Fibroblast of mammary gland (primary cell): Measurements from ENCODE around the gene SLC35E1.

Source experiments
- DNase-seq: peaks from one replicate; pipeline ENCODE4 v3.0.0-alpha.2; 2010; ENCODE audit warnings: low read depth
- H3K4me3 ChIP-seq: 2 replicates; pipeline ENCODE4 v1.5.1; 2011; ENCODE audit warnings: low read depth, mild to moderate bottlenecking, low read length, moderate library complexity; ENCODE audit not compliant: control insufficient read depth
- CTCF ChIP-seq: conservative IDR thresholded peaks from 2 replicates; pipeline ENCODE4 v1.5.1; 2011; ENCODE audit warnings: low read depth, low read length, inconsistent platforms; ENCODE audit not compliant: control insufficient read depth, insufficient read depth

Gene SLC35E1

GRCh38 chr19:16584248-16585093, 12.3 kb upstream of the SLC35E1 start:
- DNase-seq, result peak; percentile 76
- no peak for TF ChIP-seq CTCF
- H3K4me3 ChIP-seq, result no peak overlapping the region

- no peak overlapping the region for H3K4me3 ChIP-seq
- TF ChIP-seq CTCF, result no peak
- DNase-seq, result no peak
These were observed 10.5 kb upstream of the SLC35E1 start for GRCh38 chr19:16582486-16583261.

GRCh38 chr19:16581971-16582343, 9.7 kb upstream of the SLC35E1 start:
- DNase-seq, result peak; percentile 78
- TF ChIP-seq CTCF, result no peak
- H3K4me3 ChIP-seq, result no peak overlapping the region

GRCh38 chr19:16581145-16581970, 9.1 kb upstream of the SLC35E1 start:
- no peak for TF ChIP-seq CTCF
- no peak overlapping the region for H3K4me3 ChIP-seq
- DNase-seq, result no peak

- H3K4me3 ChIP-seq, result no peak overlapping the region
- no peak for TF ChIP-seq CTCF
- DNase-seq, result no peak
These were observed 7.2 kb upstream of the SLC35E1 start for GRCh38 chr19:16579381-16579780.

- TF ChIP-seq CTCF, result no peak
- no peak for DNase-seq
- no peak overlapping the region for H3K4me3 ChIP-seq
These were observed 5.3 kb upstream of the SLC35E1 start for GRCh38 chr19:16577531-16577985.
